GM23338 (cell line): Measurements from ENCODE around the gene KIAA1328. TPM values are rescaled to one million over a fixed set of nuclear protein-coding genes. Genes with fewer than 3 reads are reported as not detected.

Experiments used
- ATAC-seq: fragments of 200-7000 bp; cut with Tn5 transposase; 3 replicates; pipeline ENCODE4 v1.9.1; 2020
- DNase-seq: peaks from one replicate; pipeline ENCODE4 v3.0.0-alpha.2; 2015; ENCODE audit warnings: low spot score
- H2AFZ ChIP-seq: fragments of 200-600 bp; sonication (generic); 2 replicates; pipeline ENCODE4 v1.8.0; 2016; ENCODE audit warnings: antibody characterized with exemption, mild to moderate bottlenecking, moderate library complexity
- H3F3A ChIP-seq: fragments of 200-600 bp; sonication (generic); replicated peaks from 2 replicates; pipeline ENCODE4 v1.8.0; 2017; ENCODE audit warnings: antibody characterized with exemption, mixed run types, low read depth
- H3K27ac ChIP-seq: fragments of 200-600 bp; sonication (generic); 2 replicates; pipeline ENCODE4 v1.6.1; 2016; ENCODE audit warnings: low read depth
- H3K27me3 ChIP-seq: fragments of 200-600 bp; sonication (generic); 2 replicates; pipeline ENCODE4 v1.8.0; 2016; ENCODE audit warnings: mild to moderate bottlenecking, mixed run types, moderate library complexity; ENCODE audit not compliant: insufficient read depth
- H3K36me3 ChIP-seq: fragments of 200-600 bp; sonication (generic); 2 replicates; pipeline ENCODE4 v1.8.0; 2016; ENCODE audit warnings: mild to moderate bottlenecking; ENCODE audit not compliant: insufficient read depth
- H3K4me1 ChIP-seq: fragments of 200-600 bp; sonication (generic); 2 replicates; pipeline ENCODE4 v1.8.0; 2016; ENCODE audit warnings: mild to moderate bottlenecking, moderate library complexity; ENCODE audit not compliant: insufficient read depth
- H3K4me2 ChIP-seq: fragments of 200-600 bp; sonication (generic); 2 replicates; pipeline ENCODE4 v1.7.1; 2017; ENCODE audit warnings: mixed run types
- H3K4me3 ChIP-seq: fragments of 200-600 bp; sonication (generic); 2 replicates; pipeline ENCODE4 v1.6.1; 2016; ENCODE audit warnings: mixed run types
- H3K79me2 ChIP-seq: fragments of 200-600 bp; sonication (generic); replicated peaks from 2 replicates; pipeline ENCODE4 v1.8.0; 2017; ENCODE audit warnings: mild to moderate bottlenecking; ENCODE audit not compliant: insufficient read depth
- H3K9me2 ChIP-seq: fragments of 200-600 bp; sonication (generic); 2 replicates; pipeline ENCODE4 v1.8.0; 2017; ENCODE audit not compliant: insufficient read depth
- H4K20me1 ChIP-seq: fragments of 200-600 bp; sonication (generic); replicated peaks from 2 replicates; pipeline ENCODE4 v1.8.0; 2017; ENCODE audit warnings: mild to moderate bottlenecking; ENCODE audit not compliant: insufficient read depth
- H3K27ac Mint-ChIP-seq: 2 replicates; pipeline ENCODE4 v1.8.0; 2020; ENCODE audit warnings: inconsistent platforms, mild to moderate bottlenecking, moderate library complexity, mixed read lengths
- H3K27me3 Mint-ChIP-seq: 3 replicates; pipeline ENCODE4 v1.8.0; 2022; ENCODE audit warnings: low read depth, mild to moderate bottlenecking, moderate library complexity, mixed read lengths, inconsistent platforms; ENCODE audit not compliant: insufficient read depth, poor library complexity
- H3K36me3 Mint-ChIP-seq: 3 replicates; pipeline ENCODE4 v1.8.0; 2021; ENCODE audit warnings: low read depth, mild to moderate bottlenecking, inconsistent platforms, moderate library complexity, mixed read lengths
- H3K4me1 Mint-ChIP-seq: 3 replicates; pipeline ENCODE4 v1.8.0; 2020; ENCODE audit warnings: mild to moderate bottlenecking, inconsistent platforms, mixed read lengths
- H3K4me3 Mint-ChIP-seq: 3 replicates; pipeline ENCODE4 v1.8.0; 2021; ENCODE audit warnings: moderate library complexity, mild to moderate bottlenecking, inconsistent platforms, mixed read lengths
- H3K9me3 Mint-ChIP-seq: 3 replicates; pipeline ENCODE4 v1.8.0; 2020; ENCODE audit warnings: moderate library complexity, mild to moderate bottlenecking, inconsistent platforms, mixed read lengths
- CREB1 ChIP-seq: fragments of 250-450 bp; sonication (Bioruptor Pico); IDR thresholded peaks from 2 replicates; pipeline ENCODE4 v1.5.0; 2020; ENCODE audit warnings: low read depth, mild to moderate bottlenecking, moderate library complexity
- EZH2 ChIP-seq: fragments of 200-600 bp; sonication (generic); IDR thresholded peaks from one replicate; pipeline ENCODE4 v1.8.0; 2017; ENCODE audit warnings: antibody characterized with exemption, mild to moderate bottlenecking, low read depth; ENCODE audit not compliant: unreplicated experiment
- EZH2phosphoT487 ChIP-seq: fragments of 200-600 bp; sonication (generic); IDR thresholded peaks from one replicate; pipeline ENCODE4 v1.8.1; 2018; ENCODE audit warnings: antibody characterized with exemption; ENCODE audit not compliant: unreplicated experiment
- JUNB ChIP-seq: IDR thresholded peaks from one replicate; pipeline ENCODE4 v1.6.1; 2016; ENCODE audit warnings: antibody characterized with exemption; ENCODE audit not compliant: unreplicated experiment
- NANOG ChIP-seq: IDR thresholded peaks from 2 replicates; pipeline ENCODE4 v1.6.1; 2016; ENCODE audit warnings: antibody characterized with exemption, borderline replicate concordance
- POLR2AphosphoS5 ChIP-seq: IDR thresholded peaks from 2 replicates; pipeline ENCODE4 v1.6.1; 2016; ENCODE audit warnings: antibody characterized with exemption, low read depth
- STAT1 ChIP-seq: IDR thresholded peaks from one replicate; pipeline ENCODE4 v1.6.1; 2016; ENCODE audit warnings: antibody characterized with exemption; ENCODE audit not compliant: unreplicated experiment
- ZNF114 ChIP-seq: fragments of 250-450 bp; sonication (Bioruptor Pico); IDR thresholded peaks from 2 replicates; pipeline ENCODE4 v1.5.0; 2020; ENCODE audit warnings: mild to moderate bottlenecking, moderate library complexity
- ZNF331 ChIP-seq: fragments of 250-450 bp; sonication (Bioruptor Pico); IDR thresholded peaks from 2 replicates; pipeline ENCODE4 v1.5.0; 2020; ENCODE audit warnings: low read depth, mild to moderate bottlenecking, moderate library complexity
- ZNF462 ChIP-seq: fragments of 250-450 bp; sonication (Bioruptor Pico); IDR thresholded peaks from 2 replicates; pipeline ENCODE4 v1.5.0; 2020; ENCODE audit warnings: mild to moderate bottlenecking, moderate library complexity
- polyA plus RNA-seq: library from polyadenylated mRNA; unstranded; fragments of >200 nt; fragmentation: Nextera tagmentation; extraction: Ambion mirVana; gene quantifications from 2 replicates; pipeline ENCODE4 v1.2.1, GENCODE V29; 2016
- total RNA-seq: library from RNA; depleted of rRNA; stranded (reverse); fragments of >200 nt; shearing (Covaris generic); gene quantifications from 2 replicates; pipeline ENCODE4 v1.2.3, GENCODE V29; 2014
- TF ChIP-seq, protein P1 (sequence below): IDR thresholded peaks from one replicate; pipeline ENCODE4 v1.6.1; 2018; ENCODE audit warnings: antibody characterized with exemption; ENCODE audit not compliant: unreplicated experiment
- TF ChIP-seq, protein P2 (sequence below), 2 experiments: fragments of 200-600 bp in 1 of 2; sonication (generic) in 1 of 2; conservative IDR thresholded peaks; 2 replicates each; pipeline versions ENCODE4 v1.5.1 to v1.6.1; 2016 to 2017; ENCODE audit warnings: antibody characterized with exemption in 2 of 2, low read depth in 2 of 2, mild to moderate bottlenecking in 2 of 2, moderate library complexity in 1 of 2
- TF ChIP-seq, protein P3 (sequence below): IDR thresholded peaks from 2 replicates; pipeline ENCODE4 v1.6.1; 2016; ENCODE audit warnings: antibody characterized with exemption

The KIAA1328 gene
- total and polyA plus RNA-seq, 2 experiments from 2014 or later: 5.2 to 8.4 TPM

- peaks cover 16% of the 10 kb centered on the region for H3K4me1 Mint-ChIP-seq
- Histone ChIP-seq H4K20me1 (no peaks in the 10 kb centered on the region), H3K4me3 (peak overlapping the region; percentile 74), H3K4me1 (peaks cover 4% of the 10 kb centered on the region; the same call in 1 of the 2 replicates), H3K9me2 (no peaks in the 10 kb centered on the region), H3K4me2 (peak overlapping the region; percentile 87), H2AFZ (no peak overlapping the region; the same call in 1 of the 2 replicates), H3K79me2 (no peaks in the 10 kb centered on the region), H3K36me3 (no peaks in the 10 kb centered on the region), H3K27ac (no peak overlapping the region), H3K27me3 (peaks cover 45% of the 10 kb centered on the region), H3F3A (peaks cover 4% of the 10 kb centered on the region; the same call in 1 of the 2 replicates)
- ATAC-seq: no peak
- H3K27ac Mint-ChIP-seq: no peak overlapping the region
- TF ChIP-seq ZNF462 (CRISPR knock-in tag) (no peak), STAT1 (no peak), NANOG (no peak), ZNF114 (CRISPR knock-in tag) (no peak), EZH2phosphoT487 (no peak), JUNB (no peak), ZNF331 (CRISPR knock-in tag) (no peak), EZH2 (no peak), POLR2AphosphoS5 (no peak), CREB1 (CRISPR knock-in tag) (no peak)
- TF ChIP-seq, protein P1, sequence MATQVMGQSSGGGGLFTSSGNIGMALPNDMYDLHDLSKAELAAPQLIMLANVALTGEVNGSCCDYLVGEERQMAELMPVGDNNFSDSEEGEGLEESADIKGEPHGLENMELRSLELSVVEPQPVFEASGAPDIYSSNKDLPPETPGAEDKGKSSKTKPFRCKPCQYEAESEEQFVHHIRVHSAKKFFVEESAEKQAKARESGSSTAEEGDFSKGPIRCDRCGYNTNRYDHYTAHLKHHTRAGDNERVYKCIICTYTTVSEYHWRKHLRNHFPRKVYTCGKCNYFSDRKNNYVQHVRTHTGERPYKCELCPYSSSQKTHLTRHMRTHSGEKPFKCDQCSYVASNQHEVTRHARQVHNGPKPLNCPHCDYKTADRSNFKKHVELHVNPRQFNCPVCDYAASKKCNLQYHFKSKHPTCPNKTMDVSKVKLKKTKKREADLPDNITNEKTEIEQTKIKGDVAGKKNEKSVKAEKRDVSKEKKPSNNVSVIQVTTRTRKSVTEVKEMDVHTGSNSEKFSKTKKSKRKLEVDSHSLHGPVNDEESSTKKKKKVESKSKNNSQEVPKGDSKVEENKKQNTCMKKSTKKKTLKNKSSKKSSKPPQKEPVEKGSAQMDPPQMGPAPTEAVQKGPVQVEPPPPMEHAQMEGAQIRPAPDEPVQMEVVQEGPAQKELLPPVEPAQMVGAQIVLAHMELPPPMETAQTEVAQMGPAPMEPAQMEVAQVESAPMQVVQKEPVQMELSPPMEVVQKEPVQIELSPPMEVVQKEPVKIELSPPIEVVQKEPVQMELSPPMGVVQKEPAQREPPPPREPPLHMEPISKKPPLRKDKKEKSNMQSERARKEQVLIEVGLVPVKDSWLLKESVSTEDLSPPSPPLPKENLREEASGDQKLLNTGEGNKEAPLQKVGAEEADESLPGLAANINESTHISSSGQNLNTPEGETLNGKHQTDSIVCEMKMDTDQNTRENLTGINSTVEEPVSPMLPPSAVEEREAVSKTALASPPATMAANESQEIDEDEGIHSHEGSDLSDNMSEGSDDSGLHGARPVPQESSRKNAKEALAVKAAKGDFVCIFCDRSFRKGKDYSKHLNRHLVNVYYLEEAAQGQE: no peak
- TF ChIP-seq, protein P2, sequence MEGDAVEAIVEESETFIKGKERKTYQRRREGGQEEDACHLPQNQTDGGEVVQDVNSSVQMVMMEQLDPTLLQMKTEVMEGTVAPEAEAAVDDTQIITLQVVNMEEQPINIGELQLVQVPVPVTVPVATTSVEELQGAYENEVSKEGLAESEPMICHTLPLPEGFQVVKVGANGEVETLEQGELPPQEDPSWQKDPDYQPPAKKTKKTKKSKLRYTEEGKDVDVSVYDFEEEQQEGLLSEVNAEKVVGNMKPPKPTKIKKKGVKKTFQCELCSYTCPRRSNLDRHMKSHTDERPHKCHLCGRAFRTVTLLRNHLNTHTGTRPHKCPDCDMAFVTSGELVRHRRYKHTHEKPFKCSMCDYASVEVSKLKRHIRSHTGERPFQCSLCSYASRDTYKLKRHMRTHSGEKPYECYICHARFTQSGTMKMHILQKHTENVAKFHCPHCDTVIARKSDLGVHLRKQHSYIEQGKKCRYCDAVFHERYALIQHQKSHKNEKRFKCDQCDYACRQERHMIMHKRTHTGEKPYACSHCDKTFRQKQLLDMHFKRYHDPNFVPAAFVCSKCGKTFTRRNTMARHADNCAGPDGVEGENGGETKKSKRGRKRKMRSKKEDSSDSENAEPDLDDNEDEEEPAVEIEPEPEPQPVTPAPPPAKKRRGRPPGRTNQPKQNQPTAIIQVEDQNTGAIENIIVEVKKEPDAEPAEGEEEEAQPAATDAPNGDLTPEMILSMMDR (conservative IDR thresholded peaks at IDR 0.05; ENCODE audit: low read depth in 2 of 2): no peak
- TF ChIP-seq, protein P3, sequence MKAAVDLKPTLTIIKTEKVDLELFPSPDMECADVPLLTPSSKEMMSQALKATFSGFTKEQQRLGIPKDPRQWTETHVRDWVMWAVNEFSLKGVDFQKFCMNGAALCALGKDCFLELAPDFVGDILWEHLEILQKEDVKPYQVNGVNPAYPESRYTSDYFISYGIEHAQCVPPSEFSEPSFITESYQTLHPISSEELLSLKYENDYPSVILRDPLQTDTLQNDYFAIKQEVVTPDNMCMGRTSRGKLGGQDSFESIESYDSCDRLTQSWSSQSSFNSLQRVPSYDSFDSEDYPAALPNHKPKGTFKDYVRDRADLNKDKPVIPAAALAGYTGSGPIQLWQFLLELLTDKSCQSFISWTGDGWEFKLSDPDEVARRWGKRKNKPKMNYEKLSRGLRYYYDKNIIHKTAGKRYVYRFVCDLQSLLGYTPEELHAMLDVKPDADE: no peak
- H3K36me3 Mint-ChIP-seq: no peaks in the 10 kb centered on the region
- DNase-seq: no peak
- H3K9me3 Mint-ChIP-seq: no peaks in the 10 kb centered on the region
- peak overlapping the region; percentile 80 for H3K4me3 Mint-ChIP-seq
- peaks cover 37% of the 10 kb centered on the region for H3K27me3 Mint-ChIP-seq
Measured at GRCh38 chr18:37254973-37255372, 426.0 kb downstream of the KIAA1328 start.
